ENCODE data around the gene DUOX2.
"Not testable (repeated sequence)": the region's sequence is repeated elsewhere in the genome, so short reads cannot be mapped to it uniquely, and the experiment has no call there.

Gene DUOX2

GRCh38 chr15:45138814-45139765 is 25.1 kb upstream of the DUOX2 start:
- no peak for DNase-seq

DNA sequence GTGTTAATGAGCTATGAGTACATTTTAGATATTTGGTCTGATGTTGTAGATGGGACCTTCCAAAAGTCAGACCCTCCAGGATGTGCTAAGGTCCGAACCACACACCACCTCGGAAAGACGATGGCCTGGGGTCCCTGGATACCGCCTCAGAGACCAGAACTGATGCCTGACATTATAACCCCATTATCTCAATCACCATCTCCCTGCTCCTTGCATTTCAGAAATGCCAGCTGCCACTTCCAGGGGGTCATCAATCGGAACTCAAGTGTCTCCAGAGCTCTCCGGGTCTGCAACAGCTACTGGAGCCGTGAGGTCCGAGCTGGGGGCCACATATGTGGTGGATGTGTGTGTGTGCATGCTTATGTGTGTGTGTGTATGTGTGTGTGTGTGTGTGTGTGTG is 23.7 kb upstream of the DUOX2 start:
- no peak for DNase-seq

DNA sequence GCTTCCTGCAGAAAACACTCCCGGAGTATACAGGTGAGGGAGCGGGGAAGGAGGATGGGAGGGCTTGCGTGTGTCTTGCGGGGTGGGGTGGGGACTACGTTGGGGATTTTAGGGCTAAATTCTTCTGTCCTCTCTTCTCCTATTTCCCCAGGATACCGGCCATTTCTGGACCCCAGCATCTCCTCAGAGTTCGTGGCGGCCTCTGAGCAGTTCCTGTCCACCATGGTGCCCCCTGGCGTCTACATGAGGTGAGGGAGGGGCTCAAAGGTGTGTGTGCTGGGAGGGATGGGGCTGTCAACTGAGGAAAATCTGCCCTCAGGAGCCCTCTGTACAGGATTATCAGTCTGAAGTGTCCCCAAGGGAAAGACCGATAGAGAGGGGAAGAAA is 22.4 kb upstream of the DUOX2 start:
- DNase-seq, result no peak

- not testable (repeated sequence) for DNase-seq
Observed at GRCh38 chr15:45135705-45136377, 21.9 kb upstream of the DUOX2 start.

DNA sequence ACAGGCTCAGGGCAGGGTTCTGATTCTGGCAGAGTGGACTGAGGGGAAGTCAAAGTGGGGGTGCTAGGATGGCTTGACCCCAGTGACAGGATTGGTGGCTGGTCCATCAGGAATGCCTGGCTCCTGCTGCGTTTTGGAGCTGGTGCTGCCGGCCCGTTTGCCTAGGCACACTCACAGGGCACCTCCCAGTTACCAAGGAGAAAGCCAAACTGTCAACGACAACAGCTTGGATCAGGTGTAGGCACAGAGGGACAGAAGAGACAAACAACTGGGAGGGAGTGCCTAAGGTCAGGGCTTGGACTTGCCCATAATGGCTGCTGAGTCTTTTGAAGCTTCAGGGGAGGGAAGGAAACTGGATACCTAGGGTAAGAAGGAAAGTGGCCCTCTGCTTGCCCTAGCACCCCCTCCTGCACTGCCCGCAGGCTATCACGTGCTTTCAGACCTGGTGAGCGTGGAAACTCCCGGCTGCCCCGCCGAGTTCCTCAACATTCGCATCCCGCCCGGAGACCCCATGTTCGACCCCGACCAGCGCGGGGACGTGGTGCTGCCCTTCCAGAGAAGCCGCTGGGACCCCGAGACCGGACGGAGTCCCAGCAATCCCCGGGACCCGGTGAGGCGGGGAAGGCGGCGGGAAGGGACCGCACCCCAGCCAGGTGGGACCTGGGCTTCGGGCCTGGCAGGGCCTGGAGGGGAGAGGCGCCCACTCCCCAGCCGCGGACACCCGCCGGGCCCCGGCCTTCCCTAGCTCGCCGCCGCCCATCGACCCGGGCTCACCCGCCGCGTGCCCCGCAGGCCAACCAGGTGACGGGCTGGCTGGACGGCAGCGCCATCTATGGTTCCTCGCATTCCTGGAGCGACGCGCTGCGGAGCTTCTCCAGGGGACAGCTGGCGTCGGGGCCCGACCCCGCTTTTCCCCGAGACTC is 21.0 kb upstream of the DUOX2 start:
- no peak for DNase-seq

GRCh38 chr15:45134046-45134445 is 20.1 kb upstream of the DUOX2 start:
- no peak for DNase-seq

DNA sequence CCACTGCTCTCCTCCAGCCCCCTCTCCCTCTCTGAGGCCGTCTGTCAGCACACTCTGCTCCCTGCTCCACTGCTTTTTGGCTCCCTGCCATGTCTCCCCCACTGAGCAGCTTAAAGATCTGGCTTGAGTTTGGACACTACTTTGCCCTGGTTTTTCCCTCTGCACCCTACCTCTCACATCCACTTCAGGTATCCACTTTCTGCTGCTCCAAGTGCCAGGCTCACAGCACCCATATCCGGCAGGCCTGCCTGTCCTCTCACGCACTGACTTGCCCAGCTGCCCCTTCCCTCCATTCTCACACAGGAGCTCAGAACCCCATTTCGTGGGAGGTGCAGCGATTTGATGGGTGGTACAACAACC is 19.6 kb upstream of the DUOX2 start:
- DNase-seq, result no peak

DNA sequence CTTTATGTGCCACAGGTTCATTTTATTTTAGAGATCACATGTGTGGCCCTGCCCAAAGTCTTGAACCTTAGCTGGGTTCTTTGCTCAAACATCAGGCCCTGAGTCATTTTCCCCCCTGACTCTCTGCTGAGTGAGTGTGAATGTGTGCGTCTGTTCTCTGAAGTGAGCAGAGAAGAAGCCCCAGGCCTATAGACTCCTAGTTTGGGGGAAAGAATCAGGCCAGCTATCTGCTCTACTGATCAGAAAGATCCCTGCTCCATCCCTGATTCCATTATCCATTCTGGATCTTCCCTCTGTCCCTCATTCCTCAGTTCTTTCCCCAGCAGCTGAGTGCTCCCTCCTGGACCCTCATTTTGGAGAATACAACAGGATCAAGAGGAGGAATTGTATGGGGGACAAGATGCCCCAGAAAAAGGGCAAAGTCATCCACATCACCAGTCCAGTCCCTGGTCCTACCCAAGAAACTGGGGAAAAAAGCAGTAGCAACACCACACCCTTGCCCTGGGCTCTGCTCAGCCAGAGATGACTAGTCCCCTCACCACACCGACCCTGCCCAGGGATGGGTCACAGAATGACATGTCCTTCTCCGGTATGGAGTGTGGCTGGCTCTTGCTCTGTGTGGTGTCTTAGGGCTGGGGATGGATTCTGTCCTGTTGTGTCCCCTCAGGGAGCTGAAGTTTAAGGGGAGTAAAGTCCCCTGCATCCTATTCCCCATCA is 19.0 kb upstream of the DUOX2 start:
- DNase-seq, result no peak

DNA sequence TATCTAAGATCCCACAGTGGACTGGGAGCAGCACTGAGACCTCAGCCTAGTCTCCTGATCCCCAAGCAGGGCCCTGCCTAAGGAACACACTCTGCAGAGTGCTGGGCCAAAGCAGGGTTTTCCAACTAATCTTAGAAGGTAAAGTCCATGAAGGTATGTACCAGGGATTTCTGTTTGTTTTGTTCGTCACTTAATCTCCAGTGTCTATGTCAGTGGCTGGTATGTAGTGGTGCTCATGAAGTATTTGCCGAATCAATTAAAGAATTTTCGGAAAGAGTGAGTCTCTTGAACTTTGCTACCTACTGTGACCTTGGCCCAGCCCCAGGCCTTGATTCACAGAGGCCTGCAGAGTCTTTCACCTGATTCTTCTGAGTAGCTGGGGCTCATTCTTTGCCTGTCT is 17.5 kb upstream of the DUOX2 start:
- DNase-seq, result no peak

GRCh38 chr15:45130291-45131000 is 16.5 kb upstream of the DUOX2 start:
- no peak for DNase-seq

- no peak for DNase-seq
Observed at GRCh38 chr15:45129651-45130129, 15.7 kb upstream of the DUOX2 start, which contains the start of the genes DUOX1 and DUOXA1. TSS of gene DUOX1 (plus strand) at chr15:45129994. CDS start at chr15:45131967, 1,973 bp downstream. TSS of gene DUOXA1 (minus strand) at chr15:45129879. CDS start at chr15:45123014, 6,865 bp downstream.

- DNase-seq, result no peak
Observed at GRCh38 chr15:45128971-45129639, 15.1 kb upstream of the DUOX2 start.

DNA sequence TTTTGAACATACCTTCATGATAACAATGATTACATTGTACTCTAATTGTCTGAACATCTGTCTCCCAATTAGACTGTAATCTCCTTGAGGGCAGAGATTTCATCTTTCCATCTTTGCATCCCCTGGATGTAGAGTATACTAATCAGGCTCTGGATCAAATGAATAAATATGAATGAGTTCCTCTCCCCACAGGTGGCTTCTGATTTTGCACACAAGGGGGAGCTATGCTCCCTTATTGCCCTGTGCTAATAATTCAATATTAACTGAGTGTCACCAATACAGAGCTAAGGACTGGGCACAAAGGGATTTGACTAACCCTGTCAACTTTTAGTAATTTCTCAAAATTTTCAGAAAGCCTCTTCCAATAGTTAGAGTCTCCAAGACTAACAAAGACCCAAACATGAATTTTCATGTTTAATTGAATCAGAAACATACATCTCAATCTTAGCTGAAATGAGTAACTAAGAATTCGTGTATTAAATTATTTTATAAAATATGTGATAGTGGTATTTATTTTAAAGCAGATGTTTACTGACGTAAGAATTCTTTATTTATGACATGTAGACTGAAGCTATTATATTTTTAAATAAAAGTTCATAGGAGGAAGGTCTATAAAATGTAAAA is 12.7 kb upstream of the DUOX2 start:
- DNase-seq, result peak; percentile 55

DNA sequence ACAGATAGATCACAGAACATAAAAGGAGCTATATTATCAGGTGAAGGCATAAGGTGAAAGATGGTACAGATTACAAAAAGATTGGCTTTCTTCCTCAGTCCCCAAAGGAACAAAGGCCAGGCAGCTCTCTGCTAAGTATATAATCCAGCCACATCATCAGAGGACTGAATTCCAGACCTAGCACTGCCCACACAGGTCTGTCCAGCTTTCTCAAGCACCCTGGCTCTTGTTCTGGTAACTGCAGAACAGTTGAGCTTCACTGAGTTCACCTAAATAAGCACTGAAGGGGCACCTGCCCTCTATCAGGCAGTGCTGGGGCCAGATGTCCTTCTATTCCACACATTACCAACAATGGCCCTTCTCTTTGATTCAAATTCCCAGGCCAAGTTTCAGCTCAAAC is 9.4 kb upstream of the DUOX2 start:
- DNase-seq, result no peak

GRCh38 chr15:45122719-45123118 is 8.7 kb upstream of the DUOX2 start:
- DNase-seq, result no peak

- DNase-seq, result no peak
Observed at GRCh38 chr15:45121706-45122417, 7.9 kb upstream of the DUOX2 start.

DNA sequence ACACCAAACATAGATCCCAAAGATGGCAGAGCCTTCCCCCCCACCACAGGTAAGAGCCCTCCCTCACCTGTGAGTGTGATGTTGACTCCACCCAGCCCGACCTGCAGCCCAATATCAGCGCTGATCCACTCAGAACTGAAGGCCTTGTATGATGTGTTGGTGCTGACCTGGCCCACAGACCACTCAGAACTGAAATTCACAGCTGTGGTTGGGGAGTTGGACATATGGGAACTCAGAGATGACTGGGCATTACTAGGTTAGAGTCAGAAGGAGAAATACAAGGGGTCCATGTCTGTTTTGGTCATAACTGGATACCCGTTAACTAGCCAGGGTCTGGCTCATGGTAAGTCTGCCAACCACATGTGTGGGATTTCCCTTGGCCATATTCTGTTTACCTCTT is 7.0 kb upstream of the DUOX2 start:
- no peak for DNase-seq

- DNase-seq, result no peak
Observed at GRCh38 chr15:45120081-45120972, 6.4 kb upstream of the DUOX2 start.

DNA sequence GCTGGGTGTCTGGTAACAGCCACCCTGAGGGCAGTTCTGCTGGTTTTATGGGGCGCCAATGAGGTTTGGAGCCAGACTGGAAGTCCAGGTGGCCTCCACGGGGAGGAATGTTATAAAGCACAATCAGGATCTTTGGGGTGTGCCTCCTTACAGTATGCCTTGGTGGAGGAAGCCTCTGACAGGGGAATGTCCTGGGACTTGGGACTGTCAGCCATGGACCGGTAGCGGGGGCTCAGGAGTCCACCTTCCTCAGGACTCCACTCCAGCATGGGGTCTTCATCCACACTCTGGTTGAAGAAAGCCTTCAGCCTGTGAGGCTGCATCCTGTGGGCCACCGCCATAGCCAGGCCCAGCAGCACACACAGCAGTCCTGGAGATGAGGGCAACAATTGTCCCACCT is 5.0 kb upstream of the DUOX2 start:
- DNase-seq, result no peak
